Heart right ventricle (tissue), 16 donors: Measurements from ENCODE around the gene ARID5B. TPM values are rescaled to one million over a fixed set of nuclear protein-coding genes. Genes with fewer than 3 reads are reported as not detected.
A peak's percentile ranks its signal among the peaks of the same experiment; 100 is the strongest.

Experiments
- ATAC-seq, 8 donors: fragments of 200-7000 bp; cut with Tn5 transposase; one replicate each; pipeline ENCODE4 v1.9.1; 2020; ENCODE audit warnings: mild to moderate bottlenecking in 8 of 8, moderate library complexity in 8 of 8, moderate number of reproducible peaks in 1 of 8
- DNase-seq, 2 donors: peaks; one replicate each; pipeline ENCODE4 v3.0.0-alpha.2; 2020
- H3K27ac ChIP-seq, 10 donors: fragments of 200-600 bp; sonication (generic) in 2 of 10; one replicate each; pipeline versions ENCODE4 v1.5.0 to v1.8.0; 2020 to 2022; ENCODE audit warnings: mild to moderate bottlenecking in 3 of 10
- H3K27me3 ChIP-seq, 7 donors: fragments of 200-600 bp; one replicate each; pipeline ENCODE4 v1.8.0; 2021 to 2022; ENCODE audit warnings: mild to moderate bottlenecking in 2 of 7
- H3K36me3 ChIP-seq, 9 donors: fragments of 200-600 bp; sonication (generic) in 1 of 9; one replicate each; pipeline versions ENCODE4 v1.5.0 to v1.8.0; 2020 to 2022; ENCODE audit warnings: mild to moderate bottlenecking in 2 of 9
- H3K4me1 ChIP-seq, 9 donors: fragments of 200-600 bp; sonication (generic) in 1 of 9; one replicate each; pipeline versions ENCODE4 v1.5.0 to v1.8.0; 2020 to 2022; ENCODE audit warnings: mild to moderate bottlenecking in 4 of 9
- H3K4me3 ChIP-seq, 10 donors: fragments of 200-600 bp; sonication (generic) in 2 of 10; one replicate each; pipeline versions ENCODE4 v1.5.0 to v1.8.0; 2020 to 2022; ENCODE audit warnings: mild to moderate bottlenecking in 7 of 10, moderate library complexity in 2 of 10
- H3K9me3 ChIP-seq, 11 donors: fragments of 200-600 bp in 10 of 11; sonication (generic) in 2 of 11; one replicate each; pipeline versions ENCODE4 v1.5.0 to v1.8.0; 2013 to 2022; ENCODE audit warnings: mild to moderate bottlenecking in 2 of 11, control low read depth in 1 of 11, moderate library complexity in 1 of 11
- WGBS, 2 donors: extraction: QIAGEN DNeasy Blood & Tissue Kit; methylation state at CpG; one replicate each; pipeline ENCODE4 v1.1.7; 2013; ENCODE audit warnings: inconsistent platforms in 1 of 2; 5-methylcytosine and 5-hydroxymethylcytosine counted together
- intact Hi-C, 10 donors: fragments of 100-400 bp; cut with DNase I; formaldehyde crosslinking; loops; one replicate each; pipeline versions ENCODE4 v1.11.1 to v1.14.2; 2022
- polyA plus RNA-seq, 2 donors: library from polyadenylated mRNA; stranded (reverse); fragments of 200-250 nt; gene quantifications; one replicate each; pipeline ENCODE4 v1.2.3, GENCODE V29; 2013
- total RNA-seq, 10 donors: library from RNA; stranded (reverse); fragmentation: NEBNext Ultra II Directional in 3 of 10; extraction: Animal tissue kit (Norgen Biotek cat#: 25700) in 3 of 10; gene quantifications; one replicate each; pipeline versions ENCODE4 v1.2.1 to v1.2.4, GENCODE V29; 2021 to 2023
- TF ChIP-seq, protein P1 (sequence below), 9 donors: fragments of 200-600 bp; sonication (generic) in 2 of 9; IDR thresholded peaks; one replicate each; pipeline versions ENCODE4 v1.5.0 to v1.8.0; 2021 to 2022; ENCODE audit warnings: antibody characterized with exemption in 9 of 9, mild to moderate bottlenecking in 5 of 9, moderate library complexity in 1 of 9
- donor health status: Arrhythmogenic right ventricular cardiomyopathy.
- donor health status: ischemic (EF 13 %, LVEDD 7.1; RV severe dilation, severe dysfunction).
- donor health status: healthy with polysubstance abuse.
- donor health status: DM: no; HTN: yes; CAD: no.
- donor health status: DM: no; HTN: no; CAD: no.
- donor health status: ischemic (EF 25% LVEDD 6.9; RV normal size, moderate dysfunction).
- donor health status: ischemic (EF 25% LVEDD 5.7; RV mildly dilated, moderate dysfunction).
- donor health status: healthy.
- donor health status: DM: yes; HTN: yes; CAD: no.
- donor health status: Ischemic cardiomyopathy.
- donor health status: ischemic (EF 35%, LVEDD 5.7; RV mildly dilated, moderate dysfunction).
- donor health status: nonischemic (EF 11% LVEDD 7.7; RV severe dilation, severe dysfunction).
- donor health status: DM: yes; HTN: yes; CAD: no.
- donor health status: PGD.
- donor health status: ischemic (EF 29% LVEDD 5.4; RV normal size, mild dysfunction).
- donor health status: nonischemic (EF 23%, LVEDD 6.1; RV moderate dilation, normal function).

ARID5B gene
- total and polyA plus RNA-seq, 12 donors: 5.3 to 108 (median 25.5) TPM

DNA sequence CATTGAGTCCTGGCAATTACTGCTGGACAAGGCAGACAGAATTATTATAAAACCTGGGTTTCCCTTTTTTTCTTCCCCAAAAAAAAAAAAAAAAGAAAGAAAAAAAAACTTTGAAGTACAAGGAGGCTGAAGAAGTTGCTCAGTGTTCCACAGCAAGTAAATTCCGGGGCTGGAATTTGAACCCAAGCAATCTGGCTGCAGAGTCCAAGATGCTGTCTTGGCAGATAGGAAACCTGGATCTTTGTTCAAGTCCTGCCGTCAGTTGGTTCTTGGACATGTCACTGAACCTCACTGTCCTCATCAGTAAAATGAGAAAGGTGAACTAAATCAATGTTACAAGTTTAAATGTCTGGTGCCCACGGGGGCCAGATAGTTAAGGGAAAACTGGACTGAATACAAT, 35.3 kb downstream of the ARID5B start:
- Histone ChIP-seq H3K4me1 (peaks cover 0 to 58% (median 14%) of the 10 kb centered on the region in 9 donors), H3K36me3 (peaks cover 0 to 7% (median 0%) of the 10 kb centered on the region in 9 donors), H3K27me3 (no peaks in the 10 kb centered on the region), H3K27ac (peak overlapping the region in 1 of 10 donors; percentile 88), H3K9me3 (peaks cover 0 to 9% (median 0%) of the 10 kb centered on the region in 11 donors), H3K4me3 (no peak overlapping the region)
- intact Hi-C loops: no loop called here
- TF ChIP-seq, protein P1, sequence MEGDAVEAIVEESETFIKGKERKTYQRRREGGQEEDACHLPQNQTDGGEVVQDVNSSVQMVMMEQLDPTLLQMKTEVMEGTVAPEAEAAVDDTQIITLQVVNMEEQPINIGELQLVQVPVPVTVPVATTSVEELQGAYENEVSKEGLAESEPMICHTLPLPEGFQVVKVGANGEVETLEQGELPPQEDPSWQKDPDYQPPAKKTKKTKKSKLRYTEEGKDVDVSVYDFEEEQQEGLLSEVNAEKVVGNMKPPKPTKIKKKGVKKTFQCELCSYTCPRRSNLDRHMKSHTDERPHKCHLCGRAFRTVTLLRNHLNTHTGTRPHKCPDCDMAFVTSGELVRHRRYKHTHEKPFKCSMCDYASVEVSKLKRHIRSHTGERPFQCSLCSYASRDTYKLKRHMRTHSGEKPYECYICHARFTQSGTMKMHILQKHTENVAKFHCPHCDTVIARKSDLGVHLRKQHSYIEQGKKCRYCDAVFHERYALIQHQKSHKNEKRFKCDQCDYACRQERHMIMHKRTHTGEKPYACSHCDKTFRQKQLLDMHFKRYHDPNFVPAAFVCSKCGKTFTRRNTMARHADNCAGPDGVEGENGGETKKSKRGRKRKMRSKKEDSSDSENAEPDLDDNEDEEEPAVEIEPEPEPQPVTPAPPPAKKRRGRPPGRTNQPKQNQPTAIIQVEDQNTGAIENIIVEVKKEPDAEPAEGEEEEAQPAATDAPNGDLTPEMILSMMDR (IDR thresholded peaks at IDR 0.05): no peak
- 65 to 73% methylated on average over 3 of the region's 3 CpGs for WGBS, 2 donors
- no peak for DNase-seq
- ATAC-seq: no peak

- ATAC-seq (peak in 4 of 8 donors; percentile 44 to 72 (median 50)), DNase-seq (no peak)
- 57 to 76% methylated on average over 1 of the region's 1 CpG for WGBS, 2 donors
- H3K9me3 ChIP-seq: peaks cover 0 to 9% (median 0%) of the 10 kb centered on the region in 11 donors
- no peak overlapping the region for H3K4me3 ChIP-seq
- peaks cover 0 to 68% (median 15%) of the 10 kb centered on the region in 9 donors for H3K4me1 ChIP-seq
- TF ChIP-seq, protein P1 (IDR thresholded peaks at IDR 0.05): no peak
- H3K27ac ChIP-seq: peak overlapping the region in 4 of 10 donors; percentile 21 to 88 (median 39)
- H3K36me3 ChIP-seq: peaks cover 0 to 11% (median 0%) of the 10 kb centered on the region in 9 donors
- intact Hi-C loops: no loop called here
- no peaks in the 10 kb centered on the region for H3K27me3 ChIP-seq
Observed at GRCh38 chr10:61937631-61938351, 36.3 kb downstream of the ARID5B start.

- intact Hi-C loops: loop anchor here in 1 of 10 donors (5.0 kb wide), 1 partner anchor 38 kb away; the partner anchor contains the start of gene ARID5B
- Histone ChIP-seq H3K4me3 (no peak overlapping the region), H3K4me1 (peaks cover 0 to 80% (median 26%) of the 10 kb centered on the region in 9 donors)
Observed at GRCh38 chr10:61939902-61940301, 38.4 kb downstream of the ARID5B start.

GRCh38 chr10:61941202-61941681, 39.7 kb downstream of the ARID5B start:
- Histone ChIP-seq H3K4me1 (peaks cover 0 to 86% (median 26%) of the 10 kb centered on the region in 9 donors), H3K4me3 (no peak overlapping the region), H3K9me3 (no peaks in the 10 kb centered on the region), H3K27me3 (no peaks in the 10 kb centered on the region), H3K27ac (peak overlapping the region in 4 of 10 donors; percentile 33 to 88 (median 77)), H3K36me3 (peaks cover 0 to 19% (median 0%) of the 10 kb centered on the region in 9 donors)
- 82 to 84% methylated on average over 4 of the region's 4 CpGs for WGBS, 2 donors
- intact Hi-C loops: loop anchor here in 1 of 10 donors (5.0 kb wide), 1 partner anchor 39 kb away; the partner anchor contains the start of gene ARID5B
- TF ChIP-seq, protein P1 (IDR thresholded peaks at IDR 0.05): no peak
- DNase-seq (no peak), ATAC-seq (peak in 1 of 8 donors; percentile 30)

More at GRCh38 chr10:61939902-61940301, 38.4 kb downstream of the ARID5B start:
- peak overlapping the region in 3 of 10 donors; percentile 16 to 88 (median 41) for H3K27ac ChIP-seq
- H3K9me3 ChIP-seq: no peaks in the 10 kb centered on the region
- ATAC-seq (no peak), DNase-seq (no peak)
- TF ChIP-seq, protein P1 (IDR thresholded peaks at IDR 0.05): no peak
- peaks cover 0 to 11% (median 0%) of the 10 kb centered on the region in 9 donors for H3K36me3 ChIP-seq
- 79 to 83% methylated on average over 3 of the region's 3 CpGs for WGBS, 2 donors
- no peaks in the 10 kb centered on the region for H3K27me3 ChIP-seq
